ENCODE data around the gene FCN1.
A peak's percentile ranks its signal among the peaks of the same experiment; 100 is the strongest.

Gene FCN1

DNA sequence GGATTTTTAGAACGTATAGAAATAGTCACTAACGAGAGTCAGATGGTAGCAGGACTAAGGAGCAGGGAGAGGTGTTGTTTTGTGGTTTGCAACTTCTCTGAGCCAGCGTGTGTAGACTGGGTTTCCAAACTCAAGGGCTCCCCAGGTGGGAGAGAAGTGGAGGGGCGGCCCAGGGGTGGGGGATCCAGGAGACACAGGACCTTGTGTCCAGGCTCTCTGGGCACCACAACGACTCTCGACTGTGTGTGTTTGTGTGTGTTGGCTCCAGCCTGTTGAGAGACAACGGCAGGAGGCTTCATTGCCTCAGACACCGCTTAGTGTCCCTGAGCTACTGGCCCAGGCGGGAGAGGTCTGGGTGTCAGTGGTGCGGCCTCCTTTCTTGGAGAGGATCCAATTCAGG lies 934 bp upstream of the FCN1 start:
- no peak overlapping the region for H3K27ac ChIP-seq
- DNase-seq (ENCODE audit: low read depth, low spot score), result no peak

DNA sequence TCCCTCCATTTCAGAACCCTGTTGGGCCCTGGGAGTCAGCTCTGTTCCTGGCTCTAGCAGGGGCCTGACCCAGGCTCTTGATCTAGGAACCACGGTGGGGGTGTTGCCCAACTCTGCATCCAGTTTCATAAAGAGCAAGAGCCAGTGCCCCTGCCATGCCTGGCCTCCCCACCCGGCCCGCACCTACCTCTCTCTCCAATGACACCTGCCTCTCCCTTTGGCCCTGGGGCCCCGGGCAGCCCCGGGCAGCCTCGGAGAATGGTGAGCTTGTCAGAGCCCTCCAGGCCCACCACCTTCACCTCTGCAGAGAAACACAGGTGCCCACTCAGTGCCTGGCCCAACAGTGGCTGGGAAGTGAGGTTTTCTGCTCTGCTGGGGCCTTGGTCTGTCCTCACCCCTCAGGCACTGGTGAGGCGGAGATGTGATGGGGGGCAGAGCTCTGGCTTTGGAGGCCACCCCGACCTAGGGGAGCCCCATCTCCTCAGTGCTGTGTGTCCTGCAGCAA lies 1.5 kb downstream of the FCN1 start:
- no peak overlapping the region for H3K27ac ChIP-seq
- DNase-seq (ENCODE audit: low read depth, low spot score), result no peak

DNA sequence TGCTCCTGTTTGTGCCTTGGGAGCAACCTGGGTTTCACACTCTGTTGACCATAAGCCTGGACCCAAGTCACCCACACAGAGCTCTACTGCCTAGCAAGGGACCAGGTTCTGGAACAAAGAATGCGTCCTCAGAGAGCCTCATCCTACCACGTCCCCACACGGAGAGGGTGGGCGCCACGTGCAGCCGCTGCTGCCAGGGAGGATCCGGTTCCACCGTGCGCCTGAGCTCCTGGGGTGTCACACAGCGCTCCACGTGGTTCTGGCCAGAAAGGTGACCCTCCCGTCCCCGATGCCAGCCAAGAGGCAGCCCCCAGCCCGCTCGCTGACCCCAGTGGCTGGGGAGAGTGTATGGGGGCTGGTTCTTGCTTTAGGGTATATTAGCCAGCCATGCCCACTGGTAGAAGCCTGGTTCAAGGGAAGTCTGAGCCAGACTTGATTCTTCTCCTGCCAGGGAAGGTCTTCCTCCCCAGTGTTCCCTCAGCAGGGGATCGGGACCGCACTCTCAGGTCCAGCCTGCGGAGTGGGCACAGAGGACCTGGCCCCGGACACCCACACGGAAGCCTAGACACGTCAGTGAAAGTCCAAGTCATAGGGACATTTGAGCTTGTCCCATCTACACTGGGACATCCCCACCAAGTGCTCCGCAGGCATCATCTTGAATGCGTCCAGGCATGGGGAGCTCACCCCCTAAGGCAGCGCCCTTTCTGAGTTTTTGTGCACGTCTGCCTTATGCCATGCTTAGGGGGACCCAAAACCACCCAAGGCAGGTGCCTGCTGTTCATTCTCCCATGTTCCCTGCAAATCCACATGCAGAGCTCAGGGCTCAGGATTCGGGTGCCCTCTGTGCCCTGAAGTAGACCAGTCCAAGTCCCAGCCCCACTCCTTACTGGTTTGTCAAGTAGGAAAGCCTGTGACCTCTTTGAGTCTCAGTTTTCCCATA lies 2.4 kb downstream of the FCN1 start:
- no peak overlapping the region for H3K27ac ChIP-seq
- no peak for DNase-seq (ENCODE audit: low read depth, low spot score)

DNA sequence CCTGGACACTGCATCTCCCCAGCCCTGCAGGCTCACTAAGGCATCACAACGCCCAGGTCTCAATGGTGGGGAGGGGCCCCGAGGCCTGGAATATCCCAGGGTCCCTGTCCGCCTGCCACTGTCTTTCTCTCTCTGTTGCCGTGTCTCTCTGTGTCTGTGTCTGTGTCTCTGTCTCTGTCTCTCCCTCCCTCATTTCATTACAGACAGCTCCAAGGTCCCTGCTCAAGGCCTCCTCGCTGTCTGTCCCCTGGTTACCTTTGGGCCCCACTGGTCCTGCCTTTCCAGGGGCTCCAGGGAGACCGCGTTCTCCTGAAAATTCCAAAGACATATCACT lies 3.2 kb downstream of the FCN1 start:
- no peak for DNase-seq (ENCODE audit: low read depth, low spot score)
- H3K27ac ChIP-seq, result no peak overlapping the region

DNA sequence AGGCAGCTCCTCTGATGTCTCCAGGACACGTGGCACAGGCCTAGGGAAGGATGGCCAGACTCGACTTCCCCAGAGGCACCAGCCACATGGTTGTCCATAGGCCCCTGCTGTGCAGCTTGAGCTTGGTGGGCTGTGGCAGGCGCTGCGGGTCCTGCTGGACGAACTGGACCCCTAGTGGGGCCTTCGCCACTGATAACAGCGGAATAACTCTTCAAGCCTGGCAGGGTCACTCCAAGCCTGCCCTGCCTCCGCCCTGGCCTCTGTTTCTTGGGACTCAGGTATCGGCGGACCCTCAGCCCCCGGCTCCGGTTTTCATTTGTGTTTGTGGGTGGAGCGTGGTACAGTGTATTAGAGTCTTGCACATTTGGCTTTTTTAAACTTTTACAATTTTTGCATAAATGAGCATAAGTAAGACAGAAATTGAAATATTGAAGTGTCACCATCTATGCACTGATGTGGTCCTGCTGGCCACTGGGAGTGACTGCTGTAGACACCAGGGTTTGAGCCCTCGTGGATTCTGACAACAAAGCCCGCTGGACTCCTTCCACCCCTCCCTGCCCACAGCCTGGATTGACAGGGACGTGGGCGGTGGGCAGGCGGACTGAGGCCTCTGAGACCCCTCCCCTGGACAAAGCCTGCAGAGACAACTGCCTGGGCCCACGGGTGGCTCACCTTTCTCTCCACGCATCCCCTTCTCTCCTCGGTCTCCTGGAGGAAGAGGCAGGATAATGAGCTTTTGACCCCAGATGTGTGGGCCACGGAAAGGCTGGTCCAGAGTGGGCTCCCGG lies 3.8 kb downstream of the FCN1 start:
- H3K27ac ChIP-seq, result no peak overlapping the region

DNA sequence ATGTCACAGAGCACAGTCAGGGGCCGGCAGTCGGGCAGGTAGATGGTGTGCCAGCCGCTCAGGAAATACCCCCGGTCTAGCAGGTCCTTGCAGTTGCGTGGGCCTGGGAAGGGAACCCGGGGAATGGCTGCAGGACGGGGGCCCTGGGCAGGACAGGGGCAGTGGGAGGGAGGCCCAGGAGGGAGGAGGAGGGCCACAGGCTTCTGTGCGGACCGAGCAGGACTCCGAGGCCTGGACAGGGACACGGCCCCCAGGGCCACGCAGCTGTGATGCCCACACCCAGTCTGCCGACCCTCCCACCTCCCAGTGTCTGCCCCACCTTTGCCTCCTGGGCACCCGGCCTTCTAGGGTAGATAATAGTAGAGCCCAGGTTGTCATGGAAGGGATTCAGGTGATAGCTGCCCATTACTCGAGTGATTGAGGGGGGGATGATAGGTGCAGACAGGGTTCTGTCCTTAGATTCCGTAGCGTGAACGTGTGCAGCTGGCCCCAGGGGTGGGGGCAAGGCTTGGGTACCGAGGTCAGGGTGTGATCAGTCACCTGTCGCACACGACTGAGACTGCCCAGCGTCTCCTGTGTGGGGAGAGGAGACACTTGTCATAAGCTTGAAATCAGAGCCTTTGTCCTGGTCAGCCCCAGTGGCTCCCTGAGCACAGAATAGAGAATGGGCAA lies 4.5 kb downstream of the FCN1 start:
- no peak overlapping the region for H3K27ac ChIP-seq
- DNase-seq (ENCODE audit: low read depth, low spot score), result no peak

More for the DNA sequence above, 3.8 kb downstream of the FCN1 start:
- DNase-seq (ENCODE audit: low read depth, low spot score), result no peak

DNA sequence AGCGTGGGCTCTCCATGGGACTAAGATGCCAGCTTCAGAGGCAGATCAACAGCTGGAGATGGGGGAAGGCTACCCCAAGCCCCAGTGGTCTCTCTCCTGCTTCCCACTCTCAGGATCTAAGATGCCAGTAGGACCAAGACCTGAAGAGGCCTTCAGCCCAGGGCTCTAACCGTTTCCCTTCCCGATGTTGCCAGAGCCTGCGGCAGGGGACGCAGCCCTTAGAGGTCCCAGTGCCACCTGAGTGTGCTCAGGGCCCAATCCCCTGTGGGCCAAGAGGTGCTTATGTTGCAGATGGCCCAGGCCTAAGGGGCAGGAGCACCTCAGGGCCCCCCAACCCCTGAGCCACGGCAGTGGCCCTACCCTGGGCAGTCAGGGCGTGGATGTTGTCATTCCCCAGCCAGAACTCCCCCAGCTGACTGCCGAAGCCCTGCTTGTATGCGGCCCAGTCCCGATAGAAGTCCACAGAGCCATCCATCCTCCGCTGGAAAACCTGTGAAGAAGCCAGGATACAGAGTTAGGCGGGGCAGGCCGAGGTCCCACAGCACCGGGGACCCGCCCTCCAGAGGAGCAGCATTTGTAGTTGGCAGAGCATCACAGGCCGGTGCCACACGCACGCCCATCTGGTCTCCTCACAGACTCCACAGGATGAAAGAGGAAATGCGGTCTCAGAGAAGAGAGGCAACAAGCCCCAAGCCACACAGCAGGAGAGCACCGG lies 5.4 kb downstream of the FCN1 start:
- H3K27ac ChIP-seq, result no peak overlapping the region
- DNase-seq (ENCODE audit: low read depth, low spot score), result no peak

DNA sequence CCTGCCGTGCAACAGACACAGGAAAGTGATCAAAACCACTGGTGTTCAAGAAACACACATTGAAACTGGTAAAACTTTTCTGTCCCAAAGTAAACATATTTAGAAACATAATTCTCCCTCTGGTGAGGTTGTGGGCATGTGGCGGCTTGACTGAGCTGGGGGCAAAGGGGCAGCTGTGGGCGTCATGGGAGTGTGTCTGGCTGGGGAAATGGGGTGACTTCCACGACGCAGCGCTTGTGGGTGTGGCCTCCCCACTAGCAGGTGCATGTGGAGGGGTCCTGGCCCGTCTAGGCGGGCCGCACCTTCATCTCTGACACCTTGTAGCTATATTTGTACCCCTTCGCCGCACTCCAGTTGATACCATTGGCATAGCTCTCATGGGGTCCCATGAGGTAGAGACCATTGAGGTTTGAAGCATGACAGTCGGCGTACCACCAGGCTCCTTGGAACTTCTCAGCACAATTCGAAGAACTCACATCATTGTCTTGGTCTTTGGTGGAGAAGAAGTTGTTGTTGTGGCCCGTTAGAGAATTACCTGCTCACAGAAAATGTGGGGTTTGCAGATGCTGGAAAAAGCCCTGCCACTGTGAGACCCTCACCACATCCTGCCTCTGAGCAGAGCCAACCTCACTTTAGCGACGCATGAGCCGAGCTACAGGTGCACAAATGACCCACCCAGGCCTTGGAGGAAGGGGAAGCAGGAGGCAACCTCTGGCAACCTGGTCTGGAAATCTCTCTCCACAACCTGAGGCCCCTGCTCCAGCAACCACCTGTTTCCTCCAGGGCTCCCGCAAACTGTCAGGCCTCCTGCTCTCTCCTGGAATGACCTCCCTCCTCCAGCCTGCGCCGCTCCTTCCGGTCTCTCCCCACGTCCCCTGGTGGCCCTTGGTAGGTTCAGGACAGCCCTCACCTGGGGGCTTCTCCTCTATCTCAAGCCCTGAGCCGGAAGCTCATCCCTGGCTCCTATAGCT lies 7.9 kb downstream of the FCN1 start:
- DNase-seq (ENCODE audit: low read depth, low spot score), result no peak
- no peak overlapping the region for H3K27ac ChIP-seq

DNA sequence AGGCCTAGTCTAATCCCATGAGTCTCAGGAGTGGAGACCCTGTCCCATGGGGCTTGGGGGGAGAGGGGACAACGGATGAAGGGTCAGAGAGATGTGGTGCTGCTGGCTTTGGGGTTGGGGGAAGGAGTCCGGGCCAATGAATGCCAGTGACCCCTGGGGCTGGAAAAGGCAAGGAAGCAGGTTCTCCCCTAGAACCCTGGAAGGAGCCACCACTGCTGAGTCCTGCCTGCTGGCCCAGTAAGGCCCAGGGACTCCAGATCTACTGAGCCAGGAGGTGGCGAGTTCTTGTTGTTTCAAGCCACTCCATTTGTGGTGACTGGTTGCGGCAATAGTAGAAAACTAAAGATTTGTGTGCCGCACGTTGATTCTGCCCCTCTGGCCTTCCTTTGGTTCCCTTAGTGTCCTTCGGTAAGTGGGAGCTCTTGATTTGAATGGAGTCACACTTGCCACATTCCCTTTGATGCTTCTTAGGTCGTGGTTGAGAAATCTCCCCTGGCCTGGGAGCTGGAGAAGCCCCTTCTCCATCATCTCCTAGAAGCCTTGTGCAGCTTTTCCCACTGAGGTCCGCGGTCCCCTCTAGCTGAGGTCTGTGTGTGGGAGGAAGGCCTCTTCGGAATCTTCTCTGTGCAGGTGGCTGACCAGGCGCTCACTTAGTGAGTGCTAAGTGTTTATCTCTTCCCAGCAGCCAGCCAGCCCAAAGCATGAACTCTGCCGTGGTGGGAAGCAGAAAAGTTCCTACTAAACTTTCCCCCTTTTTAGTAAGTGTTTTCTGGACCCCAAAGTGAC lies 9.0 kb downstream of the FCN1 start:
- H3K27ac ChIP-seq, result no peak overlapping the region
- DNase-seq (ENCODE audit: low read depth, low spot score), result no peak

DNA sequence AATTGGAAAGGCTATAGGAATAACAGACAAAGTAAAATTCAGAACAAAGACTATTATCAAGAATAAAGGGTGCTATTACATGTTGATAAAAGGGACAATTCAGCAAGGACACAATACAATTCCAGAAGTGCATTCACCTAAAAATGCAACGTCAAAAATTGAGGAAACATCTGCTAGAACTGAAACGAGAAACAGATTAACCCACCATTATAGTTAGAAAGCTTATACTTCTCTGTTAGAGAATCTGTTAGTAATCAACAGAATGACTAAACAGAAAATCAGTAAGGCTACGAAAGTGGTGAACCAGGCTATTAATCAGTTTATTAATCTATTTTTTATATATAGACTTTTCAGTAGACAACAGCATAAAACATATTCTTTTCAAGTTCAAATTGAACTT lies 14.8 kb downstream of the FCN1 start:
- no peak for DNase-seq (ENCODE audit: low read depth, low spot score)
- no peak overlapping the region for H3K27ac ChIP-seq

DNA sequence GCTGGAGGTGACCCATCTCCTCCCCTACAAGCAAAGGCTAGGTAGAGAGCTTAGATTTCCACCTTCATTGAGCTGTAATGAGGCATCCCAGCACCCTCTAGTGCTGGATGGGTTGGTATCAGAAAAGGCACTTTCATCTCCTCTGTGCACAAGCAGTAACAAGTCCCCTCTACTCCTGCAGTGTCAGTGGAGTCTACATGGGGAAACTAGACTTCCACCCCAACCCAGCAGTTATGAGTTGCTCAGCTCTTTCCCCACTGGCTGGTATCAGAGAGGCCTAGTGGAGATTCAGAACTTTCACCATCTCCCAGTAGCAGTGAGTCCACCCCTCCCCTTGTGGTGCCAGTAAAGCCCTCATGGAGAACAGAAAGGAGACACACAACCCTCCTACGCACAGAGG lies 17.9 kb downstream of the FCN1 start:
- DNase-seq (ENCODE audit: low read depth, low spot score), result no peak

DNA sequence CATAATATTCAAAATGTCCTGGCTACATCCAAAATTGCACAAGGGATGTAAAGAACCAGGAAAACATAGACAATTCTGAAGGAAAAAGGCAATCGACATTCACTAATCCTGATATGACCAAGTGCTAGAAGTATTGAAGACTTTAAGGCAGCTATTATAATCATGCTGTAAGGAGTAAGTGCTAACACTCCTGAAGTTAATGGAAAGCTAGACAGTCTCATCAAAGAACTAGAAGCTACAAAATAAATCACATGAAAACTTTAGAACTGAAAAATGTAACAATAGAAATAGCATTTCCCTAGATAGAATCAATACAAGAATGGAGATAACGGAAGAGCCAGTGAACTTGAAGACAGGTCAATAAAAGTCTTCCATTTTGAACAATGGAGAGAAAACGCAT lies 18.5 kb downstream of the FCN1 start:
- no peak overlapping the region for H3K27ac ChIP-seq
- DNase-seq (ENCODE audit: low read depth, low spot score), result no peak

More for the DNA sequence above, 17.9 kb downstream of the FCN1 start:
- no peak overlapping the region for H3K27ac ChIP-seq

DNA sequence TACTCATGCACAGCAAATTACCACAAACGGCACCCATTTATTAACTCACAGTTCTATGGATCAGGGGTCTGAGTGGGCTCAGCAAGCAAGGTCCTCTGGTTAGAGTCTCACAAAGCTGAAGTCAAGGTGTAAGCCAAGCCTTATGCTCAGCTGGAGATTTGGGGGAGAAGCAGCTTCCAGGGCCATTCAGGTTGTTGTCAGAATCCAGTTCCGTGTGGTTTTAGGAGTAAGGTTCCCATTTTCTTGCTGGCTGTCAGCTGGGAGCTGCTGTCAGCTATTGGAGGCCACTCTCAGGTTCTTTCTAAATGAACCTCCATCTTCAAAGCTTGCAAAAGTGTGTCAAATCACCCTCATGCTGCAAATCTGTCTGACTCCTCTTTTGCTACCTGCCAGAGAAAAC lies 19.4 kb downstream of the FCN1 start:
- H3K27ac ChIP-seq, result no peak overlapping the region
- no peak for DNase-seq (ENCODE audit: low read depth, low spot score)

DNA sequence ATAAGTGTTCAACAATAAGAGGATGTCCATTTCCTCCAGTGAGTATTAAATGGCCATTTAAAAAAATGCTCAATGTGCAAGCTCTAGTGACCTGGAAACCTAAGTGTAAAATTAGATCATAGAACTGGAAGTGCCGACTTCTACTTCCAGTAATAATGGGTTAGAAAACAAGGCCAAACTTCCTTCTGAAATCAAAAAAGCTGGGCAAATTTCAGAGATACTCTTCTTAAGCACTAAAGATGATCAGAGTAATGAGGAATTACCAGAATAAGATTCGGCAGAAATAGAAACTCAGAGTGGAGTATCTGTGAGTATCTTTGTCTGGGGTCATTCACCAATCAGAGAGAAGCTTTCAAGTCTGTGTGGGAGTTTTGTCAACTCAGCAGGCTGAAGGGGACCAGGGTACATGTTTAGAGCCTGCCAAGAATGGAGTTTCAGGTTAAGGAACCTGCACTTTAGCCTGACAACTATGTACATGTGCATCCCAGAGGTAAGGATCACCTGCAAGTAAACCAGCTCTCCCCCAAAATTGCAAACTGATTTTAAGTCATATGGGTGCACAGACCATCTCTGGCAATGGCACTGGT lies 20.0 kb downstream of the FCN1 start:
- no peak for DNase-seq (ENCODE audit: low read depth, low spot score)
- H3K27ac ChIP-seq, result no peak overlapping the region

DNA sequence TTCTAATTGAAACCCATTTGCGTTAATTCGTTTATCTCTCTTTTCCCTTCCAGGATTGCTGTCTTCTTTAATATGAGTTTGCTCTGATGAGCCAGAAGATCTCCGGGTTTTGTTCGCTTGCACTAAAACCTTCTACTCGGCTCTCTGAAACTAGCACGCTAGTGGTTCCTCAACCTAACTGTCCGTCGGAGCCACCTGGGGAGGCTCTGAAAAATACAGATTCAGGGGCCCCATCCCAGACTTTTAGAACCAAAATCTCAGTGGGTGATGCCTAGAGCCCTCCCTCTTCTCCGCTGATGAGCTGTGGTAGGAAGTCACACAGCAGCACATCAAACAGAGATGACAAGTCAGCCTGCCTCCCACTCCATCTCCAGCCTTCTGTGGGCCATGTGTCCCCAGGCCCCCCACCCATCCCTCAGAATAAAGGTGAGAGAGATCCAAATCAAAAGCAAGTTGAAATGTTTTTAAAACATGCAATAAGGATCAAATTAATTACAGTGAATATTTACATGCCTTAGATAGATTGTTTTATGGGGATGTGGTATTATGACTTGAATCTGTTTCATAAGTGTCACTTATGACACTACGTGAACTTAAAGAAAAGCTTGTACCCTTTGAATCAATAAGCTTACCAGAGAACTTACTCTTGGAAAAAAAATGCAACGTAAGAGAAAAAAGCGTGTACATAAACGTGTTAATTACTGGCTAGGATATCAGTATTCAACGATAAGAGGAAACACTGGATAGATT lies 20.7 kb downstream of the FCN1 start:
- no peak for DNase-seq (ENCODE audit: low read depth, low spot score)
- H3K27ac ChIP-seq, result no peak overlapping the region

DNA sequence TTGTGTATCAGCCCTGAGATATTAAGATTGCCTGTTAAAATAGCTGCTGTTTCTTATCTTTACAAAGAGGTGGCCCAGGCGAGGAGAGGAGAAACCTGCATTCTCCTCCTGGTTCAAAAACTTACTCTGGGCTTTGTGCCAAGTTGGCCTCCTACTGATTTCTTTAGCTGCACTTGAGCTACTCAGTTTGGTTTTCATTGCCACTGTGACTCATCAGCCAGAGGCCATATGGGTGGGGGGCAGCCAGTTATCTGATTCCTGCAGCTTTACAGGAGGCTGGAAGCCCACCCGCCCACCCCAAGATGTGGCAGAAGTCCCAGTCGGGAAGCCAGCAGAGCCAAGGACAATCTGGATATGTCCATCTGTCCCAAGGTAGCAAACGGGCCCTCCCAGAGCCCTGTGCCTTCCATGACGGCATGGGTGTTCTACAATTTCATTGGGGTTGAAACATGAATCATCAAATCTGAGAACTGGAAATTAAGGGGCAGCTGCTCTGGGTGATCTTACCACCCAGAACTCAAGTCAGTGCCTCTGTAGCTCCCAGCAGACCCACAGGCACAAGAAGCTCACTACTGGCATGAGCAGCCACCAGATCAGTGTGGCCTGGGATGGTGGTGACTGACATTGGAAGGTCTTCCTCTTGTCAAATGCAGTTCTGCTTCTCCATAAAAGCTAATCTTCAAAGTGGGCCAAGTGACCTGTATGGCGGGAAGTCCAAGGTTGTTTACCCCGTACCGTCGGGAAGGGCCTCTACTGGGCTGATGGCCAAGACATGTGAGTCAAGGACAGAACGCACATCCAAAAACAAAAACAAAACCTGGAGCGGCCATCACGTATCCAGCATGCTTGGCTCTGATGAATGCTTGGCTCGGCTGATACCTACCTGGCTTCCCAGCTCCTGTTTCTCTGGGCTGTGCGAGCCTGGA lies 21.5 kb downstream of the FCN1 start:
- H3K27ac ChIP-seq, result no peak overlapping the region
- peak; percentile 10 for DNase-seq (ENCODE audit: low read depth, low spot score)
